ENCODE data around the gene SCN2A.
"Not testable (repeated sequence)": the region's sequence is repeated elsewhere in the genome, so short reads cannot be mapped to it uniquely, and the experiment has no call there.

Gene SCN2A

GRCh38 chr2:165256618-165257017, 17.4 kb downstream of the SCN2A start:
- DNase-seq = no peak

GRCh38 chr2:165260347-165260746, 21.1 kb downstream of the SCN2A start:
- not testable (repeated sequence) for DNase-seq

- no peak for DNase-seq
Measured at GRCh38 chr2:165268754-165269153, 29.5 kb downstream of the SCN2A start.

GRCh38 chr2:165273176-165273575, 34.0 kb downstream of the SCN2A start:
- DNase-seq = no peak

- DNase-seq = no peak
Measured at GRCh38 chr2:165274698-165275097, 35.5 kb downstream of the SCN2A start.

- no peak for DNase-seq
Measured at GRCh38 chr2:165275932-165276331, 36.7 kb downstream of the SCN2A start.

GRCh38 chr2:165277295-165277694, 38.1 kb downstream of the SCN2A start:
- DNase-seq = no peak

GRCh38 chr2:165277860-165278656, 38.8 kb downstream of the SCN2A start:
- DNase-seq = no peak

GRCh38 chr2:165280356-165280755, 41.1 kb downstream of the SCN2A start:
- DNase-seq = no peak

- DNase-seq = no peak
Measured at GRCh38 chr2:165281387-165281786, 42.2 kb downstream of the SCN2A start.

GRCh38 chr2:165283342-165283741, 44.1 kb downstream of the SCN2A start:
- DNase-seq = no peak

GRCh38 chr2:165287094-165287778, 48.0 kb downstream of the SCN2A start:
- DNase-seq = no peak

GRCh38 chr2:165289069-165289468, 49.9 kb downstream of the SCN2A start:
- no peak for DNase-seq

GRCh38 chr2:165293440-165294420, 54.5 kb downstream of the SCN2A start:
- DNase-seq = peak; percentile 76 to 94

GRCh38 chr2:165294912-165295311, 55.7 kb downstream of the SCN2A start:
- DNase-seq = no peak

- DNase-seq = no peak
Measured at GRCh38 chr2:165295643-165296042, 56.4 kb downstream of the SCN2A start.

- no peak for DNase-seq
Measured at GRCh38 chr2:165305391-165306096, 66.3 kb downstream of the SCN2A start.

GRCh38 chr2:165307317-165307716, 68.1 kb downstream of the SCN2A start:
- no peak for DNase-seq

- DNase-seq = no peak
Measured at GRCh38 chr2:165311949-165312348, 72.7 kb downstream of the SCN2A start.

GRCh38 chr2:165312999-165313398, 73.8 kb downstream of the SCN2A start:
- no peak for DNase-seq

GRCh38 chr2:165313509-165313908, 74.3 kb downstream of the SCN2A start:
- no peak for DNase-seq

GRCh38 chr2:165328272-165328671, 89.1 kb downstream of the SCN2A start:
- DNase-seq = no peak
